Nasal cavity respiratory epithelium epithelial cell of viscerocranial mucosa (primary cell): ENCODE results near the gene MAPKAP1. TPM values are rescaled to one million over a fixed set of nuclear protein-coding genes. Genes with fewer than 3 reads are reported as not detected.

Experiments
- total RNA-seq: library from RNA; depleted of rRNA; stranded (reverse); fragments of >200 nt; gene quantifications from 2 replicates; pipeline ENCODE4 v1.2.3, GENCODE V29; 2014

MAPKAP1 gene
- 72.5 and 116 TPM in 2 replicates for total RNA-seq

GRCh38 chr9:125706651-125707471 is at the start of gene MAPKAP1:
MAPKAP1 (minus strand) TSS chr9:125707208; CDS start chr9:125672574, 34,634 bp downstream.

GRCh38 chr9:125747053-125747764 is 40.2 kb upstream of the MAPKAP1 start, which contains the start of gene PBX3:
PBX3 (plus strand) TSS chr9:125747373.

Other genes starting within 250 kb of the MAPKAP1 start
- gene PBX3, start 40.2 kb upstream of the MAPKAP1 start, total RNA-seq, result 6.2 and 14.7 TPM in 2 replicates